ENCODE results near the gene ATF2. TPM values are rescaled to one million over a fixed set of nuclear protein-coding genes. Genes with fewer than 3 reads are reported as not detected.
A peak's percentile ranks its signal among the peaks of the same experiment; 100 is the strongest.

Gene ATF2
- total and polyA plus RNA-seq, 2 of the 8 experiments (the other 6 are each of a cell fraction or from before 2014, with no cell fraction given) = 31.2 to 46.5 TPM

- Histone ChIP-seq H2BK12ac (ENCODE audit: low read depth, low read length) (no peak overlapping the region), H3K27ac (ENCODE audit: low read depth, low read length) (no peak overlapping the region), H3K23me2 (ENCODE audit: low read depth, low read length) (no peaks in the 10 kb centered on the region; the same call in 1 of the 2 replicates), H3K4me2 (ENCODE audit: insufficient read depth in 1 of 2, low read depth in 2 of 2, low read length in 2 of 2) (no peak overlapping the region), H3K27me3 (replicated peaks in 1 of 4; ENCODE audit: control insufficient read depth in 3 of 4, extremely low read depth in 1 of 4, insufficient read depth in 3 of 4, low read length in 3 of 4) (no peaks in the 10 kb centered on the region), H3K4me1 (replicated peaks in 1 of 4; ENCODE audit: control insufficient read depth in 3 of 4, insufficient read depth in 4 of 4, low read length in 3 of 4) (no peaks in the 10 kb centered on the region), H2AK5ac (ENCODE audit: low read depth, low read length) (no peak overlapping the region), H3K79me1 (ENCODE audit: low read depth, low read length) (no peaks in the 10 kb centered on the region), H2BK120ac (replicated peaks; ENCODE audit: low read depth, low read length) (no peak overlapping the region), H3K4ac (replicated peaks; ENCODE audit: insufficient read length, low read depth, low read length) (no peak overlapping the region), H4K5ac (ENCODE audit: insufficient read length, low read depth, low read length) (no peak overlapping the region), H3K9ac (replicated peaks in 1 of 4; ENCODE audit: extremely low read depth in 1 of 4, low read depth in 3 of 4, low read length in 3 of 4) (no peak overlapping the region), H3K4me3 (ENCODE audit: extremely low read depth in 1 of 4, insufficient read depth in 2 of 4, low read depth in 3 of 4, low read length in 4 of 4) (no peak overlapping the region), H3K36me3 (ENCODE audit: control insufficient read depth in 2 of 4, insufficient read depth in 4 of 4, low read length in 3 of 4) (peaks cover 0 to 57% (median 11%) of the 10 kb centered on the region in 4 experiments; a peak in 6 of 8 replicates), H3K14ac (ENCODE audit: insufficient read length) (no peak overlapping the region), H3K79me2 (ENCODE audit: control insufficient read depth in 1 of 2, insufficient read depth in 2 of 2, low read length in 2 of 2) (no peaks in the 10 kb centered on the region), H2BK5ac (ENCODE audit: low read depth, low read length) (no peak overlapping the region), H2BK20ac (ENCODE audit: low read length) (no peak overlapping the region), H3K56ac (replicated peaks; ENCODE audit: insufficient read length, low read depth, low read length) (no peak overlapping the region), H4K91ac (replicated peaks; ENCODE audit: insufficient read length, low read length) (no peak overlapping the region), H4K20me1 (replicated peaks in 1 of 2; ENCODE audit: control insufficient read depth in 1 of 2, insufficient read depth in 2 of 2, low read length in 2 of 2) (no peaks in the 10 kb centered on the region), H2AFZ (ENCODE audit: low read length) (no peak overlapping the region), H2BK15ac (ENCODE audit: low read length) (no peak overlapping the region), H3K18ac (ENCODE audit: extremely low read depth, low read length) (no peak overlapping the region), H3K9me3 (ENCODE audit: insufficient read depth in 2 of 2, low read depth in 1 of 2, low read length in 1 of 2) (no peaks in the 10 kb centered on the region), H3K23ac (ENCODE audit: insufficient read length) (no peak overlapping the region), H4K8ac (ENCODE audit: extremely low read depth, insufficient read depth, low read length) (no peak overlapping the region)
- FAIRE-seq = no peak
- CTCF ChIA-PET (ENCODE audit: partially characterized antibody) = interaction anchor here (0.6 kb wide), 1 partner anchor 841 kb away, joined by 3 read pairs; no protein-coding TSS in a partner anchor
- DNase-seq (ENCODE audit: low read depth in 1 of 2, low spot score in 2 of 2) = no peak
- TF ChIP-seq KDM5A (IDR thresholded peaks at IDR 0.05; ENCODE audit: low read length) (no peak), CEBPB (IDR thresholded peaks at IDR 0.05; ENCODE audit: low read depth, low read length) (peak; percentile 40; the same call in 1 of the 2 replicates)
- POLR2A ChIA-PET (ENCODE audit: partially characterized antibody) = no interaction called here
- 94% methylated on average over 1 of the region's 1 CpG; no CpG with 5 or more reads in 1 of the 2 experiments for WGBS, 2 experiments (ENCODE audit: extremely low coverage in 1 of 2, insufficient coverage in 1 of 2, insufficient read length in 1 of 2, insufficient replicate concordance in 2 of 2, low coverage in 1 of 2, low lambda C conversion rate in 2 of 2, missing lambda C conversion rate in 1 of 2)
Observed at GRCh38 chr2:175076272-175076671, 91.7 kb downstream of the ATF2 start.
